SHP77 (cell line): Measurements from ENCODE around the gene AEBP1.

Source experiments
- DNase-seq, 2 experiments: peaks; one replicate each; lab custom pipeline; 2025; lab: John Stamatoyannopoulos, UW

AEBP1 gene

DNA sequence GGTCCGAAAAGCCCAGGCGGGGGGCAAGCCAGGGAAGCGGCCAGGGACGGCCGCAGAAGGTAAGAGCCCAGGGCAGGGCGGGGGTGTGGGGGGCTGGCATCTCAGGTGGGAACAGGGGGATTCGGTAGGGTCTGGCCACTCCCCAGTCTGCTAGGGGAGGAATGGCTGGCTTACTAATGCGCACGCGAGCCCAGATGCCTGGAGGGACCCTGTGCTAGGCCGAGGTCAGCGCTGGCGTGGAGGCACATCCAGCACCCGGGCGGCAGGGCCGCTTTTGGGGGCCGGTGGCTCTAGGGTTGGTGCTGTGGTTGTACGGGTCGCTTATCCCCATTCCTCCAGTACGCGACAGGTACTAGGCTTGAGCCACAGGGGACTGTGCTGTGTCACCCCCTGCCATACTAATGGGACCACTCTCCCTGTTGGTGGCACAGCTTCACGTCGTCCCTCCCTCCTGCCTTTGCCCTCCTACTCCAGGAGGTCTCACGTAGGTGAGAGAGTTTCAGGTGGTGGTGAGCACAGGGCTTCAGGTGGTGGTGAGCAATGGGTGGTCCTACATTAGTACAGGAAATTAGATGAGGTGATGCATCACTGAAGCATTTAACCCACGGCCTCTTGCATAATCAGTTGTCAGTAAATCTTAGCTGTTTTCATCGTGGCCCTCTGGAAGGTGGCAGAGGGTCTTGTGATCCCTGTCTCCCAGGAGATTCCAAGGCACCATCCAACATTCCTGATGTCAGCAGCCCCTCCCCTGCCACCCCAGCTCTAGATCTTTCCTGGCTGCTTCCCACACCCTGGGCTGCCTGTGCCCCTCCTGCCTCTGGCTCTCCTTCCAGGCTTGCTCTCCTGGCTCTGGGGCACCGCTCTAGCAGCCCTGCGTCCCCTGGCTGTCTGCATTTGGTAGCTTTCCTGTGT is 971 bp downstream of the AEBP1 start:
- DNase-seq: no peak

DNA sequence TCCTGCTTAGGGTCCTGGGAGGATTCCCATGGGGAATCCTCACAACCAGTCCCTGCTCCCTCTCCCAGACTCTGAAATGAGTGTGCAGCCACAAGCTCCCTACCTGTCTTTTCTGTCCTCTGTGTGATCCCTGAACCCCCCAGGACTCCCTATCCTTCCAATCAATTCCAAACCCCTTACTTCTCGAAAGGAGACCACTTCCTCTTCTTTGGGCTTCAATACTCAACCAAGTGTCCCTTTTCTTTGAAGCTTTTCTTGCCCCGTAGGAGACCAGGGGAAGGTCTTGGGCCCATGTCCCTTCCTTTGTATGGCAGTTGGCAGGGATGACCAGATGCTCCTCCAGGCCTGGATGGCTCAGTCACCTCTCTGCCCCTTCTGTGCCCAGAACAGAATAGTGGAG is 1.7 kb downstream of the AEBP1 start:
- no peak for DNase-seq

DNA sequence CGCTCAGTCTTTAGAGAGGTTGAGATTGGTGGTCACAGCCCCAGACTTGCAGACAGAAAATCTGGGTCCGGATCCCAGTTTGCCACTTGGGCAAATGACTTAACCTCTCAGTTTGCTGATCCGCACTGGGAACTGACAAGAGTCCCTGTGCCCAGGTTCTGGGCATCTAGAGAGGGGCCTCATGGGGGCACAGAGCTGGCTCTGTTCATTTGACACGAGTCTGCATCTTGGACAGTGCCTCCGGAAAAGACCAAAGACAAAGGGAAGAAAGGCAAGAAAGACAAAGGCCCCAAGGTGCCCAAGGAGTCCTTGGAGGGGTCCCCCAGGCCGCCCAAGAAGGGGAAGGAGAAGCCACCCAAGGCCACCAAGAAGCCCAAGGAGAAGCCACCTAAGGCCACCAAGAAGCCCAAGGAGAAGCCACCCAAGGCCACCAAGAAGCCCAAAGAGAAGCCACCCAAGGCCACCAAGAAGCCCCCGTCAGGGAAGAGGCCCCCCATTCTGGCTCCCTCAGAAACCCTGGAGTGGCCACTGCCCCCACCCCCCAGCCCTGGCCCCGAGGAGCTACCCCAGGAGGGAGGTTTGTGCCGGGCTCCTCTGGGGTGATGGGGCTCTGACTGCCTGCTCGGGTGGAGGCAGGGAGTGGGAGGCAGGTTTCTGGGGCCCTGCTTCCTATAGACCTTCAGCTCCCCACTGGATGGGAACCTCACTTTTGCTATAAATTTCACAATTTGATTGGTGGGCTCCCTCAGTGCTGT is 2.3 kb downstream of the AEBP1 start:
- DNase-seq: no peak

GRCh38 chr7:44107116-44107960 is 3.2 kb downstream of the AEBP1 start:
- DNase-seq: no peak

- DNase-seq: no peak
Measured at GRCh38 chr7:44107961-44108767, 4.0 kb downstream of the AEBP1 start.

GRCh38 chr7:44108768-44109750 is 4.9 kb downstream of the AEBP1 start:
- DNase-seq: no peak

GRCh38 chr7:44109991-44110390 is 5.8 kb downstream of the AEBP1 start:
- no peak for DNase-seq

- no peak for DNase-seq
Measured at GRCh38 chr7:44110719-44111635, 6.8 kb downstream of the AEBP1 start.

DNA sequence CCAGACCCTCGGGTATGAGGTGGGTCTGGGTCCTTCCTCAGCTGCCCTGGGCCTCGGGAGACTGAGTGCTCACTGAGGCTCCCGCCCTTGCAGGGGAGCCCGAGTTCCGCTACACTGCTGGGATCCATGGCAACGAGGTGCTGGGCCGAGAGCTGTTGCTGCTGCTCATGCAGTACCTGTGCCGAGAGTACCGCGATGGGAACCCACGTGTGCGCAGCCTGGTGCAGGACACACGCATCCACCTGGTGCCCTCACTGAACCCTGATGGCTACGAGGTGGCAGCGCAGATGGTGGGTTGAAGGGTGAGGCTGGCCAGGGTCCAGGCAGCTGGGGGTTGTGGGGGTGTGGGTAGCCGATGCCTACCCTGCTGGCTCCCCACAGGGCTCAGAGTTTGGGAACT is 7.6 kb downstream of the AEBP1 start:
- no peak for DNase-seq

GRCh38 chr7:44112231-44112996 is 8.3 kb downstream of the AEBP1 start:
- DNase-seq: peak; percentile 24 to 68

- DNase-seq: peak in 1 of 2 experiments; percentile 25
Measured at GRCh38 chr7:44112997-44113763, 9.0 kb downstream of the AEBP1 start.

DNA sequence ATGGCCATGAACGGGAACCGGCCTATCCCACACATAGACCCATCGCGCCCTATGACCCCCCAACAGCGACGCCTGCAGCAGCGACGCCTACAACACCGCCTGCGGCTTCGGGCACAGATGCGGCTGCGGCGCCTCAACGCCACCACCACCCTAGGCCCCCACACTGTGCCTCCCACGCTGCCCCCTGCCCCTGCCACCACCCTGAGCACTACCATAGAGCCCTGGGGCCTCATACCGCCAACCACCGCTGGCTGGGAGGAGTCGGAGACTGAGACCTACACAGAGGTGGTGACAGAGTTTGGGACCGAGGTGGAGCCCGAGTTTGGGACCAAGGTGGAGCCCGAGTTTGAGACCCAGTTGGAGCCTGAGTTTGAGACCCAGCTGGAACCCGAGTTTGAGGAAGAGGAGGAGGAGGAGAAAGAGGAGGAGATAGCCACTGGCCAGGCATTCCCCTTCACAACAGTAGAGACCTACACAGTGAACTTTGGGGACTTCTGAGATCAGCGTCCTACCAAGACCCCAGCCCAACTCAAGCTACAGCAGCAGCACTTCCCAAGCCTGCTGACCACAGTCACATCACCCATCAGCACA is 9.7 kb downstream of the AEBP1 start:
- no peak for DNase-seq

- DNase-seq: no peak
Measured at GRCh38 chr7:44114586-44115310, 10.6 kb downstream of the AEBP1 start.

DNA sequence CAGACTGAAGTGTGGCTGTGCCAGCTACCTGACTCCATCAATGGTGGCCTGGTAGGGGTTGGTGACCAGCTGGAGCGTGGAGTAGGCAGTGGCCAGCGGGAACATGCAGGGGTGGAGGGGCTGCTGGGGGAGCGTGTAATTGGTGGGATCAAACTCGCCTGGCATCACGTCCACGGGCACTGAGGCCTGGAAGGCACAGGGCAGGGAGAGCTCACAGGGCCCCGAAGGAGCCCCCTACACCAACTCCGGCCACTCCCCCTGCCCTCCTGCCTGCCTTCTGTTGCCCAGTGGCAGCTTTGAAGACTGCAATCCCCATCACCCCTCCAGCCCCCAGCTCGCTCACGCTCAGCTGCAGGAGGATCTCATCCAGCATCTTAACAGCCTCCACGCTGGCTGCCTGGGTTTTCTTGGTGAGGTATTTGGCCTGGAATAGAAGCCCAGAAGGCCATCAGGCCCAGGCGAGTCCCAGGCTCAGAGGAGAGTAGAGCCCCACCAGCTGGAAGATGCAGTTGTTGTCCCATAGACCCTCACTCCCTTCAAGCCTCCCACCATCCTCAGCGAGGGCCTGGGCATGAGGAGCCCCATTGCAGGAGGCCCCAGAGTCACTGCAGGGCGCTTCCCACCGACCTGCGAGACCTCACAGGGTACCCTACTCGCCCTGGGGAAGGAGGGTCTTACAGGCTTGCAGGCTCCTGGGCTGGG is 12.1 kb downstream of the AEBP1 start:
- no peak for DNase-seq

DNA sequence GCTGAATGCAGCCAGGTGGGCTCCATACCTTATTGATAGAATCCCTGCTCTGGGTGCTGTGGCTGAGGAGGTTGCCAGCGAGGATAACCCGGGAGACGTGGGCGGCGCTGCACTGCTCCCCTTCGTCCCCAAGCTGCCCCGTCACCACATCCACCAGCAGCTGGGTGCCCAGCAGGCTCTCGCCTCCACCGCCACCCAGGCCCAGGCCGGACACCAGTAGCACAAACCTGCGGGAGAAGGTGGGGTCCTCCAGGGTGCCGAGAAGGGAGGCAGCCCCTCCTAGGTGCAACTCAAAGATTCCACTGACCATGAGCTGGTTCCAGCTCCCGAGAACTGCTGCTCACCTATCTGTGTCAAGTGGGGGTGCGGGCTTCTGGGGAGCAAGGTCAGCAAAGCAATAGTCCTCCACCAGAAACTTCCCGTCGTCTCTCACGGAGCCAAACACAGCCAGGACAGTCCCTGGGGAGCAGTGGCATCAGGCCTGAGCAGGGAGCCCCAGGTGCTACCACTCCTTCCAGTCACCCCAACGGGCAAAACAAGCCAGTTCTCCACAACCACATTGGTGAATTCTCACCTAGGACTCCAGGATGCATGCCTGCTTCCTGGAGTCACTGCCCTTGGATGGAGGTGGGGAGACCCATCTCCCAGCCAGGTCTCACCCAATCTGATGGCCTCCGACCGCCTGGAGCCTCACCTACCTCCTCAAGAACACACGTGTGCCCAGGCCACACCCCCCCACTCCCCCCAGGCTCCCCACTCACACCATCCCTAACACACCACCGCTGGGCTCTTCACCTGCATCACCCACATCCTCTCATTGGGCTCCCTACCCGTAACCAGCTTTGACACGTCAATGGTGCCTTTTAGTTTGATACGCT is 12.9 kb downstream of the AEBP1 start:
- DNase-seq: no peak
